Measurements from ENCODE around the gene RAD51B.

The RAD51B gene

DNA sequence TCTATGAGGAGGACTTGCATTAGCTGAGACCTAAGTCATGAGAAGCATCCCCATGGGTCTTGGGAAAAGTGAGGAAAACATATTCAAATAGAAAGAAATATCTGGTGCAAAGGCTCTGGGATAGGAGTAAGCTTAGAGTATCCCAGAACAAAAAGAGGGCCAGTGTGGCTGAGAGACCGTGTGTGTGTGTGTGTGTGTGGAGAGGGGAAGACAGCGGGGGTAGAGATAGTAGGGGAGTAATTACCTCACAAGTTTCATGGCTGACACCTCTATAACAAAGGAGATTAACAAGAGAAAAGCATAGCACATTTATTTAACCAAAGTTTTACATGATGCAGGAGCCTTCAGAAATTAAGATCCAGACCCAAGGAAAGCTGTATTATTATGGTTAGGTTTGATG lies 440.5 kb downstream of the RAD51B start:
- no peak for DNase-seq

DNA sequence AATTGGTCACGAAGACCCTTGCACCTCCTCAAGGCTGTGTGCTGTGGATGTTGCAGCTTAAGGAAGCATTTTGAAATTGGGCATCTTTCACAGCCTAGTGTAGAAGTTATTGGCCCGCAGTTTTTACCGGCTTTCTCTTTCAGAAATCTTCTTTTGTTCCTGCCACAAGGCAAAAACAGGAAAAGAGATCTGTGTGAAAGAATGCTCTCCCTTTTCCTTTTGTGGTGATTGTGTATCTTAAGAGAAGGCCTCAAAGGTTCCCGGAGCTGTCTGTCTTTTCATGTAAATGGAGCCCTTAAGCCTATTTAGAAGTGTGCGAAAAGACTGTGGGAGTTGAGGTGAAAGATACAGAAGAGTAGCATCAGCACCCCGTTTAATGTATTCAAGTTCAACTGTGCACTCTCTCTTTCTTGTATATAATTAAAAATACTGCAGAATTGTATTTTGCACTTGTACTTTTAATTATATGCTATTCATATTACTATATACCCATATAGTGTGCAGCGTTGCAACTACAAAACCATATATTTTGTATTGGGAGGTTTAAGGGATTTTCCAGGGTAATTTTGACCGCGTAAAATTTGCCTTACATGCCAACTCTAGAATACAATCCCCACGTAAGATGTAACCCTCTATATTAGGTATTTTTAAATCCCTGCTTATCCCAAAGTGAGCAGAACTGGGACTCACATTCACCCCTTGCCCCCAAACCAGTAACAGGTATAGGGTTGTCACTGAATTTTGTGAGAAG lies 441.7 kb downstream of the RAD51B start:
- no peak for DNase-seq

DNA sequence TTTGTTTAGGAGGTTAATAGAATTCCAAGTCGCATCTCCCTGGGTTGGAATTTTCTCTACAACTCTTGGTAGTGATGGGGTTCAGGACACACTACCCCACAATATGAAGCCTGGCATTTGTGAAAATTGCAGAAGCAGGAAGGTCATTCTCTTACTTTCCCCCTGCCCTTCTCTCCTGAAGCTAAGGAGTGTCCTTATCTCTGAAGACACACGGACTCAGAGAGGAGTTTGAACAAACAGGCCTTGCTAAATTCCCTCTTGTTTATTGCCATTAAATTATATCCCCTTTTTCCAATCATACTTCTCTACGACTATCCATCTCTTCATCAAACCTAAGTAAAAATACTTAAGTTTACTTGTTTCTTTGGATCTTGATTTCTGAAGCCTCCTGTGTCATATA lies 443.0 kb downstream of the RAD51B start:
- peak; percentile 44 for DNase-seq

DNA sequence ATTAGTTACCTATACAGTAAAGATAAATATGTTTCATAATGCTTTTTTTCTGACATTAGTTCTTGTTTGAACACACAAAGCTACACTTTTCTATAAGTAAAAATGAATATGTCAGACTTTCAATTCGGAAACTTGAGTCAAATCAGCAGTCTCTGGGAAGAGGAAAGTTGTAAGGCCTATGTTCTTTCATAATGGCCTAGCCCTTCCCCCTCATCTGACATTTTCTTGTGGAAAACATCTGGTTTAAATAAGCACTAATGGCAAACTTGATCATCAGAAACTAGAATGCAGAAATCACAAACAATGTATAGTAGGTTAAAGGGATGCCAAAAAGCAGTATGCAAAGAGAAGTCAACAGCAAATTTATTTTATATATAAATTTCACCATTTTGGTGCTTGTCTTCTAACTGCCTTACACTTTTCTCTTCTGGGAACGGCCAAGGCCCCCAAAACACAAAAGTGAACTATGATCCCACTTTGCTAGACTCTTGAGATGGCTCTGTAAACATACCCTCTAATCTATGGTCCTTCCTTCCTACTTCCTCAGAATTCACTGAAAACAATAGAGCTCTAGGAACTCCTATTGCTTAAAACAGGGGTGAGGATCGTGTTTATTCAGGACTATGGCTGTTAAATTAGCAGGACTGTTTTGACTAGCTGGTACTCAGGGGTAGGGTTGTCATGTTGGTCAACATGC lies 444.1 kb downstream of the RAD51B start:
- no peak for DNase-seq

DNA sequence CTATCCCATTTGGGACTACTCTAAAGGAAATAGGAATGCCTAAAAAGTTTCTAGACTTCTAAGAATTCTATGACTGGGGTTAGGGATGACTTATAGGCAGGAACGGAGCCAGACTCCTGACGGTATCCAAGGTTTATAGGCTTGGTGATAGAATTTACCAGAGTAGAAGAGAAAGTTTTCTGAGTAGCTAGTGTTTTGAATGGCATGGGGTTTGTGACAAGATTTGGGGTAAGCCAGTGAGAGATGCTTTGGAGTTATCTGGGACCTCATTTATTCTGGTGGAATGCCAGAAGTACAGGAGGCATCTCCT lies 444.6 kb downstream of the RAD51B start:
- no peak for DNase-seq

DNA sequence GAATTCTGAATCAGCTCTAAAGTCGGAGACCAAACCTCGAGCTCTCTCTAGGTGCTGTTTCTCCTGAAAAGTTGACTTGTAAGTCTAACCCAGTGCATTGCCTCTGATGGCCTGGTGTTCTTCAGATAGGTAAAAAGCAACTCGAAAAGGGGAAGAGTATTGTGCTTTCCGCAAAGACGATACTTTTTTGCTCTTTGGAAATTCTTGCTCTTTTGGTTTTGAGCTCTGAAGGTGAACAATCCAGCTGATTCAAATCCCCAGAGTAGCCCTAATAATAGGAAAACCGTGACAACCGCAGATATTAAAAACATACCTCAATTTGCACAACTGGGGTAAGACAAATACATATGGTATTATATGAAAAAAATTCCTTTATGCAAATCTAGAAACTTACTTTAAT lies 447.4 kb downstream of the RAD51B start:
- no peak for DNase-seq

DNA sequence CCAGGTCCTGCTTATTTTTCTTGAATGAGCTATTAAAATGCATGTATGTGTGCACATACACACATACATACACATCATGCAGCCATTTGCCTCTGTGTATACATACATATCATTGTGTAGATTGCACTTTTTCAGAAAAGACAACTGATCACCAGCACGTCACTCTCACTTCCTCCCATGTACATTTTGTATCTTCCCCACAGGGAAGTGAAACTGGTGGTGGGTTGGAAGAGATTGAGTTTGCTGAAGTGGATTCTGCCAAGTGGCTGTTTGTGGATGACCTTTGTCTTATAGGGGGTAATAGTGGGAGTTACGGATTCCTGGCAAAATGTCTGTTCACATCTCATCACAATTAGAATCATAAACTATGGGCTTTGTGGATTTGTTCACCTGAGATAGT lies 448.6 kb downstream of the RAD51B start:
- no peak for DNase-seq

DNA sequence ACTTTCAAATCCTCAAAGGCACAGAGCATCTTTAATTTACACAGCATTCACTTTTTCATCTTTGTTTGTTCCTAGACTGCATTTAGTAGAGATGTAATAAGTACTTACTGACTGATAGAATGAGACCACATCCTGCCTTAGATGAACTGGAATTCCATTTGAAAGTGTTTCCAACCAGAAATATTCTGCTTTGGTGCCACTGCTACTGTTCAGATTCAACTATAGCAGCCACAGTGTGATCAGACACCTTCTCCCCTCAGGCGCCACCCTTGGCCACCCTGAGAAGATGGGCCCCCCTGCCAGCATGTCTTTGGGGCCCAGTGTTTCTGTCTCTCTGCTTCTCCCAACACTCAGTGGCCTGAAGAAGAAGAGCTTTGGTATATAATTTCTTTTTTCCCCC lies 449.1 kb downstream of the RAD51B start:
- no peak for DNase-seq

DNA sequence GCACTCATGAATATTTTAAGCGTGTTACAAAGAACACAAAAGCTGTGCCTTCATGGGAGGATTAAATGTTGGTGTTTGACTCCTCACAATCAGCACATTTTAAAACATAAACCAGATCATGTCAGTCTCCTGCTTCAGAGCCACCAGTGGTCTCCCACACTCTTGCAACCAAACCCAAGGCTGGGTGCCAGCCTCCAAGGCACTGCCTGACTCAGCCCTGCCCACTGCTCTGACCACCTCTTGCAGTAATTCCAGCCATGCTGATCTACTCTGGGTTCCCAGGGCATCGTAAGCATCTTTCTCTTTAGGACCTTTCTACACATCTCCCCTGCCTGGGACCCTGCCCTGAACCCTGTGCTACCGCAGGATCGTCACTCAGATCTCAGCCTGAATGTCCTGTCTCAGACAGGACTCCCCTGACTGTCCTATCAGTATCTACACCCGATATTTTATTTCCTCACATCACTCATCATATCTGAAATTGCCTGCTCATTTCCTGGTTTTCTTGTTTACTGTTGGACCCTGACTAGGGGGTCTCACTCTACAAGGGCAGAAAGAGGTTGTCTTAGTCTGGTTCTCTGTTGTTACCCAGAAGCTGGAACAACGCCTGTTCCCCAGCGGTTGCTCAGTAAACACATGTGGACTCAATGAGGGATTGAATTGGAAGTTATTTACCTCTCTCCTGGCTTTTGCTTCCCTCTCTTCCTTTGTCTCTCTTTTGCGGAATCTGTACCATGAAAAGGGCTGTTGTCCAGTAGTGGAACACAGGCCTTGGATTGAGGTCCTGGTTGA lies 449.8 kb downstream of the RAD51B start:
- DNase-seq: no peak

DNA sequence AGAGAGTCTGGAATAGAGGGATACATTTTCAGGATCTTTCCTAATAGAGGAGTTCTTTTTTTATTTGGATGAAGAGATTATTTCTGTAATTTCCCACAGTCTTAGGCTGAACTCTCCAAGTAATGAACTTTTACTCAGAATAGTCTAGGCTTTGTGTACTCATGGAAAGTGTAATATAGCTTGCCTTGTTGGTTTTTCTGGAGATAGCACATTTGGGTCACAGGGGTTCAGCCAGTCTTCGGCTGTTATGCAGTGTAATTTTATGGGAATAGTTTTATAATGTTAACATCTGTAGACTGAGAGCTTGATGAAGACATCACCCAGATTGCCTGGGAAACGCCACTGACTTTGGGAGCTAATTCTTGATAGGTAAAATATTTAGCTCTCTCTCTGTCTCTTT lies 450.8 kb downstream of the RAD51B start:
- DNase-seq: no peak

DNA sequence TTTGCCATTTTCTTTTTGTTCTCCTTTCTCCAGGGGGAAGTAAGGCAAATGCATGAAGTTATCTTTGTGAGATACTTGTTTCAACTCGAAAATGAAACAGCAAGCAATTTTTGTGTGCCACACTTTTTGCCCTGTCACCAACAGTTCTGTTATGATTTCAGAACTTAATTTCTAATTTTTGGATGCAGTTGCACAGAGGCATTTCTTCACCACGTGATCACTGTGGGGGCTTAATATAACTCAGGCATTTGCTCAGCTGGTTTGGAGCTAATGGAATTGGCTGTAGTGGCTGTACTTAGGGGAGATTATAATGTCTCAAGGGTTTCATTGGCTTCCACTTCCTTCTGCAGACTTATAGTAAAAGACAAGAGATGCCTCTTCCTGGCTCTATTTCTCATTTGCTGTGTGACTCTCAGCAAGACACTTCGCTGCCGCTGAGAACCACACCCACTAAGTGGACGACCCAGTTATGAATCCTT lies 452.4 kb downstream of the RAD51B start:
- peak; percentile 28 for DNase-seq

DNA sequence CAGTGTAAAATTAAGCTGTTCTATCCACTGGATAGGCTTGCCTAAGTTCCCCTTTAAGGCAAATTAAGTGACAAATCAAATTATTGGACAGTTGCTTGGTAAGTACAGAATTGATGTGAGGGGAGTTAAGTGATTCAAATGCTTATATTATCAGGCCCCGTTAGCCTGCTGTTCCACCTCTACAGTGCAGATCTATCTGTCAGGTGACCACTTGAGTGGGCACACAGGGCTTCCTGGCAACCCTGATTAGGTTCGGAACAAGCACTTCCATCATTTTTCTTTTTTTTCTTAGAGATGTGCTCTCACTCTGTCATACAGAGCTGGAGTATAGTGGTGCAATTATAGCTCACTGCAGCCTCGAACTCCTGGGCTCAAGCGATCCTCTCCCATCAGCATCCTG lies 453.8 kb downstream of the RAD51B start:
- no peak for DNase-seq

DNA sequence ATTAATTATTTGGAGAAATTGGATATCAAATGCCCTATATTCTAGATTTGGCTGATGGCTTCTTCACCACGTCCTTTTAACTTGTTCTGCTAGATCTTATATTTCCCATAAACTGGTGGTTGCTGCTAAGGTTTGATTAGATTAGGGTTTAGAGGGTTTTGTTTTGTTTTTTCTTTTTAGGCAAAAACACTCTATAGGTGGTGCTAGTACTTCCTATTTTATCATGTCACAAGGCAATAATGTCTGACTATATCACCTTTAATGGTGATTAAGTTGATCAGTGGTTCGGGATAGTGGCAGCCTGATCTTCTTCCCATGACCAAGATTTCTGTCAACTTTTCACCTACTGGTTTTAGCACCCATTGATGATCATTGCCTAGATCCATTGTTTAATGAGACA lies 455.1 kb downstream of the RAD51B start:
- DNase-seq: peak; percentile 64

DNA sequence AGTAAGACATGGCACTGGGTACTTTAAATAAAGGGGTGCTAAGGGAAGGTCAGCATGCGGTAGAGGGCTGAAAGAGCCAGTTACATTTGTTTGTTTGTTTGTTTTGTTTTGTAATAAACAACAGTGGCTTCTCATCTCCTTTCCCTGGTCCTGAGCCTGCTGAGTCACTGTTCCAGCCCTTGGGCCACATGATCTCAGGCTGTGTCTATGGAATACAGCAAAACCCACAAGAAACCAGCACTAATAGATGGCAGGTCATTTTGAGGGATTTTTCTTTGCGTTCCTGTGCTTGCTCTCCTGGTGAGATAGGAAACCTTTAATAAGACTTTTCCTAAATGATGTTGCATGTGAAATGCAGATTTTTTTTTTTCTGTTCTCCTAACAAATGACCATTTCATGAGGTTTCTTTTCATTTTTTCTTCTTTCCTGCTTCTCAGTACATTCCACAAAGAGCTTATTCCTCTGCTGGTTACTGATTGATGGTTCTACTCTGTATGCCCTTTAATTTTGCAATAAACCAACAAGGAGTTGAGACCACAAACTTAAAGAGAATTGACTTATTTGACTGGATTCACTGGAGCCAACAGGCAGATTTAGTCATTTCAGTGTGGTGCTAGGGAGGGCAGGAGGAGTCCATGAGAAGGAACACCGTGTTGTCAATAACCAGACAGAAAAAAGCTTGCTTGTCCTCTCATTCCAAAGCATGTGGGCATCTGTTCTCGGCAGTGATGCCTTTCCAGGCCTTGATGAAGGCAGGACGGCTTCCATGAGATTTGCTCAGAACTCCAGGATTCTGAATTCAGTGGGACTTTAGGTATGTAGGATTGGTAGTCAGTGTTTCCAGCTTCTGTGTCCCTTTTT lies 459.2 kb downstream of the RAD51B start:
- DNase-seq: peak; percentile 17

DNA sequence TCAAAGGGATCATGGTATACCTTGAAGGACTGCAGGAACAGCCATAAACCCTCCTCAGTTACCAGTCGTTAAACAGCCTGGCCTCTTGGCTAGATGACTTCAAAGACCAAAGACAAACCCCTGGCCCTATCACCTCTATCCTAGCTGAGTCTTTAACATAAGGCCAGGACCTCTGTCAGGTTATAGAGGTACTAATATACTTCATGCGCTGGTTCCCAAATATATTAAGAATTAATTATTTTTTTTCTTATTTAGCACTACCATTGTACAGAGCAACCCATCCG lies 459.8 kb downstream of the RAD51B start:
- no peak for DNase-seq

DNA sequence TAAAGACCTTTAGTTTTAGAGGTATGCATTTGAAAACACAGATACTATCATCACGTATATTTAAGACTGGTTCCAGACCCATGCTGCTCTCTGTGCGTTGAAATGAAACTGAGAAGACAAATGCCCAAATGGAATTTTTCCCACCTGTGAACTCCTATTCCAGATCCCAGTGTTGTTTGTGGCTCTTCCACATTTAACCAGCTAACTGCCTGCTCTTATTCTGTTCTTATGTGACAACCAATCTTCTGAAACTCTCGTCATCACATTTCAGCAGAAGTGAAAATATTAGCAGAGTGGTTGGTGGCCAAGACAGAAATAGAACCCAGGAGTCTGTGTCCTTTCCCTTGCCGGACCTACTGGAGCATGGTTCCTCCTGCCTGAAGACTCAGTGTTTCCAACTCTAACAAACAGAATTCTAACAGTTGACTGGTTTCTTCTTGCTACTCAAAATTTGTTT lies 460.2 kb downstream of the RAD51B start:
- DNase-seq: no peak

DNA sequence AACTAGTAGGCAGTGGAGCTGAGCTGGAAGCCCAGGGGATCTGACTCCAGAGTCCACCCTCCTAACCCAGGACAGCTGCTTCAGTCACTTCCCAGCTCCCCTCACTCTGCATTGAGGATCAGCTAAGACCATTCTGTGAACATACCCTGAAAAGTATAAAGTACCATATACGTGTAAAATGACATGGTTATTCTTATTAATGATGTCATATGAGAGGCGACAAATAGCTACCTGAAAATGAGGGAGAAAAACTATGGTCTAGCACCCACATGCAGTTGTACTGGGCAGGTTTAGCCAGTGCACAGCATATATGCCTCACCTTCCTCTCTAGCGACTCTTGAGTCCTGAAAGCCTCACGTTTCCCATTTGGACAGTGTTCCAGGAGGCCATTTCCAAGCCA lies 461.9 kb downstream of the RAD51B start:
- DNase-seq: no peak

DNA sequence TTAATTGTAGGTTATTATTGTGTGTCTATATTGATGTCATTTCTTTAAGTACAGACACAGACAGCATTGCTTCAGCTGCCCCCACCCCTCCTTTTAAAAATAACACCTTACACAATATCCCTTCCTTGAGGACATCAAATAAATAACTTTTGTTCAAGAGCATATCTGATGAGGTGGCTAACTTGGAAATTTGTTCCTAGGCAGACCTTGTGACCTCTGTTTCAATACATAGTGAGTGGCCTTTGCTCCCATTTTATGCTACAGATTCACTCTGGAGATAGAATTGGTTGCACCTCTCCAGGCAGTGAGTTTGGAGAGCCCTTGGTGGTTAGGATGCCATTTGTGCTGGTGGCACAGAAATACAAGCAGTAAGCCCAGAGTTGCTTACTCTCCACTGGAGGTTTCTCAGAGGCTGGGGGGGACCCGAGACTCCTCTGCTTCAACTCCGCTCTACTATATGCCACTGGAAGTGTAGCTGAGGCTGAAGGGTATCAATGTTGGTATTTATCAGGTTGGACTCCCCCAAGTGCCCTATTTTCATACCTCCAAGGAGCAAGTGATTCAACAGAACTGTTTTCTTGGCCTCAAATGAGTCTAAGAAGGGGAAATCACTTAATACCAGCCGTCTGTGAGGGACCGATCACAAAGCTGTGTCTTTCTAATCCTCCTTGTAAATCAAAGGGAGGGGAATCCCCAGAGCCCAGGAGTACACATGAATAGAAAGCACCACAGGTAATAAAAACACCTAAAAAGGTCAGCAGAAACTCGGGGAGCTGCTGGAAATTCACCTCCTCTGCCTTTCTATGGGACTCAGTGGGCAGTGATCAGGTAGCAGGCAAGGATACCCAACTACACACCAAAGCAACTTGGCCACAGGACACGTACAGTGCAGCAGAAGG lies 463.1 kb downstream of the RAD51B start:
- no peak for DNase-seq

DNA sequence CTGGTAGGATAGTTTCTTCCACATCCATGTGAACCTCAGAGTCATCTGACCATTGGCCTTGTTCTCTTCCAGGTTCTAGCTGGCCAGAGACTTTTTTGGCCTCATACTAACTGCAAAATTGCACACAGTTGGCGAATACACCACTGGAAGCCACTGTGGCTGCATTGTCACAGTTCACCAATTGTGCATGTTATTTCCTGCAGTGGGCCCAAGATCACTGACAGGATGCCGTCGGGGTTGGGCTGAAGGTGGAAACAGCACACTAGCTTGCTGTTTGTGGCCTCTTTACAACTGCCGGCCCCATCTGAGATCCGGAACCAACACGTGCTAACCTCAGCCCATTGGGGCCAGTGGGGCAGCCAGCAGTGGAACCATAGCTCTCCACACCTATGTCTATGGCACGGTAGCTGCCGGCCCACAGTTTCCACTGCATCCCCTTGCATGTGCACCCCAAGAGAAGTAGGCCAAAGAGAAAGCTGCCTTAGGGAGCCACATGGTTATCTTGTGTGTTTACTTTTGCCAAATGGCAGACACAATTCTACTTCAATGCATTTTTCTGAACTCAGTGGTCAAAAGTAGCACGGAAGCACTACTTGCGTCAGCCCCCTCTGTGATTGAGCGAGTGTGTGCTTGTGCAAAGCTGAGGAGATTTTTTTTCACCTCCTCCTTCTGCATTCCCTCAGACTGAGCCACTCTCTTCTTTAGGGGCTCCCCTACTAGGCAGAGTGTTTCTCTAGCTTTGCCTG lies 464.0 kb downstream of the RAD51B start:
- no peak for DNase-seq

DNA sequence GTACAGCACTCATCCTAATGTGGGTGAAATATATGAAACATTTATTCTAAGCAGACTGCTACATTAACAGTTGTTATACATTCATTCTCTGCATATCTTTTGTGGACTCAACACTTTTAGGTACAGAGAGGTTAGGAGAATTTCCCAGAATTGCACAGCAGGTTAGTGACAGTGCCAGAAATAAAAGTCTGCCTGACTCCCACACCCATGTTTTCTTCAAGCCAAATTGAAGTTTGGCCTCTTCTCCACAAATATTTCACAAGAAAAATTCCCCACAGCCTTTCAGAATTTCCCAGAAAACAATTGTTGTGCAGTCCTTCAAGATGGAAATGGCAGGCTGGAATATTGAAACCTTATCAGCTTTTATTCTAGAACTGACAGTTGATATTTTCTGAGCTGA lies 464.8 kb downstream of the RAD51B start:
- DNase-seq: no peak

DNA sequence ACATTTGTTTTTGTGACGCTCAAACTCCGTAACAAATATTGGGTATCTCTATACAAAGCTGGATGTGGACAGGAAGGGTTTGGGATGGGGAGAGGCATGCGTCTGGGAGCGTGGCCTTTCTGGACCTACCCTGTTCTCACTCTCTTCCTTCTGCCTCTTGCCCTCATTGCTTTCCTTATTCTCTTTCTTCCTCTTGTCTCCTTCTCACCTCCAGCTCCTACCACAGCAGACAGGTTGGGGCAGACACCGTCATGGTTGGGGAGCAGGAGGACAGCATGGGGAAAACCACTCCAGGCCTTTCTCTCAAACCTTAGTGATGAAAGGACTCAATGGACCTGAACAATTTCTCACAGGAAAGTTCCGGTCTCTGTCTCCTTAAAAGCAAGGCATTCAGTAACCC lies 465.3 kb downstream of the RAD51B start:
- DNase-seq: no peak

All from OCI-M1 (cell line).